Nephron progenitor cell (in vitro differentiated cells): ENCODE data around the gene ZNF813.

Experiments
- DNase-seq: peaks from one replicate; pipeline ENCODE4 v3.0.0; 2021
- H3K27ac Mint-ChIP-seq: 2 replicates; pipeline ENCODE4 v1.8.0; 2021; ENCODE audit warnings: mild to moderate bottlenecking, moderate library complexity, mixed read lengths
- H3K27me3 Mint-ChIP-seq: 2 replicates; pipeline ENCODE4 v1.8.0; 2021; ENCODE audit warnings: mild to moderate bottlenecking, low read depth, mixed read lengths; ENCODE audit not compliant: poor library complexity
- H3K36me3 Mint-ChIP-seq: 2 replicates; pipeline ENCODE4 v1.8.0; 2021; ENCODE audit warnings: low read depth, mixed read lengths
- H3K4me1 Mint-ChIP-seq: 2 replicates; pipeline ENCODE4 v1.8.0; 2021; ENCODE audit warnings: mixed read lengths
- H3K4me3 Mint-ChIP-seq: 2 replicates; pipeline ENCODE4 v1.8.0; 2021; ENCODE audit warnings: mild to moderate bottlenecking, moderate library complexity, mixed read lengths
- H3K9me3 Mint-ChIP-seq: 2 replicates; pipeline ENCODE4 v1.8.0; 2021; ENCODE audit warnings: mild to moderate bottlenecking, moderate library complexity, mixed read lengths
- TF ChIP-seq, protein P1 (sequence below): fragments of 200-600 bp; sonication (generic); IDR thresholded peaks from 2 replicates; pipeline ENCODE4 v1.5.0; 2021; ENCODE audit warnings: antibody characterized with exemption

Gene ZNF813

GRCh38 chr19:53504885-53505284, 37.4 kb downstream of the ZNF813 start:
- no peak for DNase-seq
- Mint-ChIP-seq H3K9me3 (peaks cover 10% of the 10 kb centered on the region), H3K4me3 (peak overlapping the region; percentile 71), H3K36me3 (no peaks in the 10 kb centered on the region), H3K27ac (peak overlapping the region; percentile 88), H3K27me3 (peaks cover 4% of the 10 kb centered on the region), H3K4me1 (peaks cover 55% of the 10 kb centered on the region)
- TF ChIP-seq, protein P1, sequence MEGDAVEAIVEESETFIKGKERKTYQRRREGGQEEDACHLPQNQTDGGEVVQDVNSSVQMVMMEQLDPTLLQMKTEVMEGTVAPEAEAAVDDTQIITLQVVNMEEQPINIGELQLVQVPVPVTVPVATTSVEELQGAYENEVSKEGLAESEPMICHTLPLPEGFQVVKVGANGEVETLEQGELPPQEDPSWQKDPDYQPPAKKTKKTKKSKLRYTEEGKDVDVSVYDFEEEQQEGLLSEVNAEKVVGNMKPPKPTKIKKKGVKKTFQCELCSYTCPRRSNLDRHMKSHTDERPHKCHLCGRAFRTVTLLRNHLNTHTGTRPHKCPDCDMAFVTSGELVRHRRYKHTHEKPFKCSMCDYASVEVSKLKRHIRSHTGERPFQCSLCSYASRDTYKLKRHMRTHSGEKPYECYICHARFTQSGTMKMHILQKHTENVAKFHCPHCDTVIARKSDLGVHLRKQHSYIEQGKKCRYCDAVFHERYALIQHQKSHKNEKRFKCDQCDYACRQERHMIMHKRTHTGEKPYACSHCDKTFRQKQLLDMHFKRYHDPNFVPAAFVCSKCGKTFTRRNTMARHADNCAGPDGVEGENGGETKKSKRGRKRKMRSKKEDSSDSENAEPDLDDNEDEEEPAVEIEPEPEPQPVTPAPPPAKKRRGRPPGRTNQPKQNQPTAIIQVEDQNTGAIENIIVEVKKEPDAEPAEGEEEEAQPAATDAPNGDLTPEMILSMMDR = no peak

DNA sequence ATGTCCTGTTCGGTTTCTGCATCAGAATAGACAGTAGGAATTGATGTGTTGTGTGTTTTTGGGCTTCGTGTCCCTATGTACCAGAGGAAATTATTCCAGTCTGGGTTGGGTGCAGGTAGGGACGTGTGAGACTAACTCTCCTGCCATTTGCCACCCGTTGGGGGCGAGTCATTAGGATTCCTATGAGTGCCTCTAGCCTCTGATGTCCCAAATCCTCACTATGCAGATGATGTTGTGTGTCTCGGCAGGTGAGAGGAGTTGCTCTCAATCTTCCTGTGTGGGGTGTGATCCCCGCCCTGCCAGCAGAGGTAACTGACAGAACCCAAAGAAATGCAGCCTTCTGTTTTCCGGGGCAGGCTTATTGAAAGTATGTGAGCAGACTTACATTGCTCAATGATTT, 39.2 kb downstream of the ZNF813 start:
- TF ChIP-seq, protein P1 = no peak
- Mint-ChIP-seq H3K9me3 (peaks cover 6% of the 10 kb centered on the region), H3K27me3 (peaks cover 2% of the 10 kb centered on the region), H3K4me1 (peaks cover 67% of the 10 kb centered on the region), H3K4me3 (no peak overlapping the region), H3K36me3 (no peaks in the 10 kb centered on the region), H3K27ac (peak overlapping the region; percentile 87)
- DNase-seq = no peak

DNA sequence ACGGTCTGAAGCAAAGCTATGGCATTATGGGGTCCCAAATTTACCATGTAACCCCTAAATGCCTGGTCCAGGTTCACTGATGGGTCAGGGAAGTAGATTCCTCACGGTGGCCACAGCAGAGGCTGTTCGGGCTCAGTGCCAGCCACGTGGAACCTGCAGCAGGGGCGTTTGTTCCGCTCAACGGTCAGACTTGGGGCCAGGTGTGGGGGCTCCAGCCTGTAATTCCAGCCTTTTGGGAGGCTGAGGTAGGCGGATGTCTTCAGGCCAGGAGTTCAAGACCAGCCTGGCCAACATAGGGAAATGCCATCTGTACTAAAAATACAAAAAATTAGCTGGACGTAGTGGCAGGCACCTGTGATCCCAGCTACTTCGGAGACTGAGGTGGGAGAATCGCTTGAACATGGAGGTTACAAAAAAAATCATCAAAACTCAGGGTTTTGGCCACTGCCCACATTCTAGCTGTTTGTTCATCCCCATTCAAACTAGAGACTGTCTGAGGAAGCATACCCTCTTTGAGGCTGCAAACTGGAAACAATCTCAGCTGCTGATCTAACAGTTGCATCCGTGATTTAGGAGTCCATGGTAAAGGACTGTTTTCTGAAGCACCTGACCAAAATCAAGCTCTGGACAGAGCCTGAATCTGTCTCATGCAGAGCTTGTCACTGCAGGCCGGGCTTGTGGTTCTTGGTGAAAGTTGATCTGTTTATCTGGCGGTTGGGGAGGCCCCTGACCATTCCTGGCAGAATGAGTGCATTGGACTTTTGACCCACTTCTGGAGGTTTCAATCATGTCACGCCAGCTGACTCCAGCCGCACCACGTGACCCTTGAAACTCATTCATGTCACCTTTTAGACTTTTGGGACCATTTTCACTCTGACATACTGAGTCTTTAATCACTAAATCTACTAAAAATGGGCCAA, 40.2 kb downstream of the ZNF813 start:
- peak; percentile 20 for DNase-seq
- no peaks in the 10 kb centered on the region for H3K36me3 Mint-ChIP-seq
- TF ChIP-seq, protein P1 = no peak
- H3K27ac Mint-ChIP-seq = peak overlapping the region; percentile 92
- H3K4me1 Mint-ChIP-seq = peaks cover 71% of the 10 kb centered on the region
- H3K27me3 Mint-ChIP-seq = no peaks in the 10 kb centered on the region
- H3K9me3 Mint-ChIP-seq = peaks cover 6% of the 10 kb centered on the region
- peak overlapping the region; percentile 58 for H3K4me3 Mint-ChIP-seq

- DNase-seq = no peak
- Mint-ChIP-seq H3K27ac (no peak overlapping the region), H3K36me3 (no peaks in the 10 kb centered on the region), H3K9me3 (peaks cover 6% of the 10 kb centered on the region), H3K27me3 (no peaks in the 10 kb centered on the region), H3K4me1 (peaks cover 67% of the 10 kb centered on the region), H3K4me3 (no peak overlapping the region)
- TF ChIP-seq, protein P1 = no peak
Observed at GRCh38 chr19:53509443-53509842, 41.9 kb downstream of the ZNF813 start.

GRCh38 chr19:53509845-53510244, 42.3 kb downstream of the ZNF813 start:
- H3K27me3 Mint-ChIP-seq = no peaks in the 10 kb centered on the region
- DNase-seq = no peak
- peaks cover 63% of the 10 kb centered on the region for H3K4me1 Mint-ChIP-seq
- no peak overlapping the region for H3K4me3 Mint-ChIP-seq
- peaks cover 6% of the 10 kb centered on the region for H3K9me3 Mint-ChIP-seq
- H3K27ac Mint-ChIP-seq = no peak overlapping the region
- no peaks in the 10 kb centered on the region for H3K36me3 Mint-ChIP-seq
- TF ChIP-seq, protein P1 = no peak

DNA sequence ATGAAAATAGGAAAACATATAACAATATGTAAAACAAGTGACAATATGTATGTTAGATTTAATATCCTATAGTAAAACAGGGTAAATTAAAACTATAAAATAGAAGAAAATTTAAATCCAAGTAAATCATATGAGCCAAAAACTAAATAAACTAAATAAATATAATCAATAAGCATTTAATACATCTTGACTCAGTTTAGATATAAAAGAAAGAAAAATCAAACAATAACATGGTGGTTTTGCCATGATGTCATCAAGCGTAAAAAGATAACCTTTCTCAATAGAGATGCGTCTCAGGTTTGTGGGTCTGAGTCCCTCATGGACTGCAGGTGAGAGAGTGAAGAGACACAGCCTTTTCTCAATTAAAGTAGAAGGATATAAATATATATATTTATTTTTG, 43.8 kb downstream of the ZNF813 start:
- no peak overlapping the region for H3K27ac Mint-ChIP-seq
- H3K9me3 Mint-ChIP-seq = peaks cover 3% of the 10 kb centered on the region
- no peaks in the 10 kb centered on the region for H3K27me3 Mint-ChIP-seq
- TF ChIP-seq, protein P1 = no peak
- no peaks in the 10 kb centered on the region for H3K36me3 Mint-ChIP-seq
- H3K4me3 Mint-ChIP-seq = no peak overlapping the region
- DNase-seq = no peak
- peaks cover 51% of the 10 kb centered on the region for H3K4me1 Mint-ChIP-seq
